Left lobe of liver (tissue), 2 donors: ENCODE results near the gene PSME3IP1. TPM values are rescaled to one million over a fixed set of nuclear protein-coding genes. Genes with fewer than 3 reads are reported as not detected.
A peak's percentile ranks its signal among the peaks of the same experiment; 100 is the strongest.
"Not testable (repeated sequence)": the region's sequence is repeated elsewhere in the genome, so short reads cannot be mapped to it uniquely, and the experiment has no call there.

Source experiments
- ATAC-seq: fragments of 200-7000 bp; cut with Tn5 transposase; one replicate; pipeline ENCODE4 v1.9.1; 2020; ENCODE audit warnings: mild to moderate bottlenecking, moderate library complexity
- DNase-seq: peaks from one replicate; pipeline ENCODE4 v3.0.0-alpha.2; 2020; ENCODE audit warnings: low spot score
- total RNA-seq: library from RNA; stranded (reverse); gene quantifications from one replicate; pipeline ENCODE4 v1.2.1, GENCODE V29; 2021
- donor health status: DM: no; HTN: no; CAD: no; lungs with moderate emphysema.
- donor health status: DM: no; HTN: yes; CAD: no.

The PSME3IP1 gene
- 26.6 TPM for total RNA-seq

GRCh38 chr16:57185945-57186871 lies at the start of gene PSME3IP1, which contains the start of gene RSPRY1:
PSME3IP1 (minus strand) TSS chr16:57186039; CDS start chr16:57173854, 12,185 bp downstream.
RSPRY1 (plus strand) TSS chr16:57186329; CDS start chr16:57204659, 18,330 bp downstream.
- DNase-seq (peak; percentile 99), ATAC-seq (peak; percentile 90)

- DNase-seq (no peak), ATAC-seq (no peak)
Measured at GRCh38 chr16:57235128-57236021, 49.5 kb upstream of the PSME3IP1 start.

GRCh38 chr16:57234707-57235092 lies 48.9 kb upstream of the PSME3IP1 start:
- ATAC-seq, result no peak
- no peak for DNase-seq

GRCh38 chr16:57233944-57234706 lies 48.3 kb upstream of the PSME3IP1 start:
- ATAC-seq (no peak), DNase-seq (no peak)

- ATAC-seq (no peak), DNase-seq (no peak)
Measured at GRCh38 chr16:57231821-57232350, 46.0 kb upstream of the PSME3IP1 start.

- ATAC-seq, result no peak
- no peak for DNase-seq
Measured at GRCh38 chr16:57229079-57229478, 43.2 kb upstream of the PSME3IP1 start.

- DNase-seq (no peak), ATAC-seq (no peak)
Measured at GRCh38 chr16:57226701-57227621, 41.1 kb upstream of the PSME3IP1 start.

- DNase-seq (no peak), ATAC-seq (no peak)
Measured at GRCh38 chr16:57225978-57226377, 40.1 kb upstream of the PSME3IP1 start.

- DNase-seq, result no peak
- ATAC-seq, result no peak
Measured at GRCh38 chr16:57224651-57225335, 39.0 kb upstream of the PSME3IP1 start.

- no peak for ATAC-seq
Measured at GRCh38 chr16:57223057-57223456, 37.2 kb upstream of the PSME3IP1 start.

GRCh38 chr16:57216968-57217367 lies 31.1 kb upstream of the PSME3IP1 start:
- DNase-seq (no peak), ATAC-seq (no peak)

More at GRCh38 chr16:57223057-57223456, 37.2 kb upstream of the PSME3IP1 start:
- no peak for DNase-seq

- DNase-seq (peak; percentile 53), ATAC-seq (peak; percentile 91)
Measured at GRCh38 chr16:57213462-57213861, 27.6 kb upstream of the PSME3IP1 start.

GRCh38 chr16:57209780-57210179 lies 23.9 kb upstream of the PSME3IP1 start:
- ATAC-seq, result no peak
- no peak for DNase-seq

GRCh38 chr16:57208926-57209325 lies 23.1 kb upstream of the PSME3IP1 start:
- no peak for DNase-seq
- no peak for ATAC-seq

- no peak for ATAC-seq
- DNase-seq, result no peak
Measured at GRCh38 chr16:57204675-57205074, 18.8 kb upstream of the PSME3IP1 start.

GRCh38 chr16:57203451-57203850 lies 17.6 kb upstream of the PSME3IP1 start:
- ATAC-seq (no peak), DNase-seq (no peak)

- DNase-seq, result no peak
- no peak for ATAC-seq
Measured at GRCh38 chr16:57202095-57202886, 16.5 kb upstream of the PSME3IP1 start.

GRCh38 chr16:57200926-57201325 lies 15.1 kb upstream of the PSME3IP1 start:
- DNase-seq, ATAC-seq: not testable (repeated sequence)
